Measurements from ENCODE around the gene DDX53. TPM values are rescaled to one million over a fixed set of nuclear protein-coding genes. Genes with fewer than 3 reads are reported as not detected.

The DDX53 gene
- total RNA-seq, 4 donors from 2014 or later = not detected

GRCh38 chrX:23048806-23049573 is 49.2 kb downstream of the DDX53 start:
- no peaks in the 10 kb centered on the region for H3K36me3 ChIP-seq
- no peaks in the 10 kb centered on the region for H3K9me3 ChIP-seq
- no peaks in the 10 kb centered on the region for H3K4me1 ChIP-seq
- no peak for TF ChIP-seq EP300 (IDR thresholded peaks at IDR 0.05; ENCODE audit: low read depth)
- no peak for TF ChIP-seq POLR2A (IDR thresholded peaks at IDR 0.05)
- no peak for TF ChIP-seq POLR2AphosphoS5 (IDR thresholded peaks at IDR 0.05)
- TF ChIP-seq CTCF (IDR thresholded peaks at IDR 0.05) = no peak
- WGBS, 2 donors (ENCODE audit: low coverage in 1 of 2) = 64 to 75% methylated on average over 1 to 2 of the region's 2 CpGs
- H3K27ac ChIP-seq = no peak overlapping the region
- in situ Hi-C loops (cut with MboI; ENCODE audit: low pct_ligation_motif_present in 1 of 4, low pct_unique_long_range_greater_than_20kb in 1 of 4, low sequenced_read_pairs in 3 of 4) (no loop called here), intact Hi-C loops (cut with DNase I; ENCODE audit: low total_unique reads) (no loop called here)
- H3K27me3 ChIP-seq = no peaks in the 10 kb centered on the region
- no peak for DNase-seq
- no peak overlapping the region for H3K4me3 ChIP-seq

- WGBS, 2 donors (ENCODE audit: low coverage in 1 of 2) = 81% methylated on average over 3 of the region's 3 CpGs; no CpG with 5 or more reads in 1 of the 2 donors
- Histone ChIP-seq H3K9me3 (no peaks in the 10 kb centered on the region), H3K27ac (no peak overlapping the region), H3K4me1 (no peaks in the 10 kb centered on the region), H3K27me3 (no peaks in the 10 kb centered on the region), H3K36me3 (peaks cover 0 to 1% (median 0%) of the 10 kb centered on the region in 4 donors), H3K4me3 (no peak overlapping the region)
- in situ Hi-C loops (cut with MboI; ENCODE audit: low pct_ligation_motif_present in 1 of 4, low pct_unique_long_range_greater_than_20kb in 1 of 4, low sequenced_read_pairs in 3 of 4) (no loop called here), intact Hi-C loops (cut with DNase I; ENCODE audit: low total_unique reads) (no loop called here)
- TF ChIP-seq POLR2AphosphoS5 (IDR thresholded peaks at IDR 0.05) (no peak), POLR2A (IDR thresholded peaks at IDR 0.05) (no peak), CTCF (IDR thresholded peaks at IDR 0.05) (no peak), EP300 (IDR thresholded peaks at IDR 0.05; ENCODE audit: low read depth) (no peak)
- DNase-seq = no peak
Observed at GRCh38 chrX:23052324-23052723, 52.6 kb downstream of the DDX53 start.

Measured in transverse colon (tissue), 4 donors.